ENCODE data around the gene SFXN3.

- TF ChIP-seq RAD21 (IDR thresholded peaks at IDR 0.05; ENCODE audit: low read depth) (peak; percentile 94), EP300 (IDR thresholded peaks at IDR 0.05; ENCODE audit: borderline replicate concordance) (no peak), CREB1 (IDR thresholded peaks at IDR 0.05; ENCODE audit: low read depth) (no peak), ZBTB7A (IDR thresholded peaks at IDR 0.05; ENCODE audit: low read depth) (no peak), REST (IDR thresholded peaks at IDR 0.05; ENCODE audit: low read depth) (no peak), TCF12 (IDR thresholded peaks at IDR 0.05; ENCODE audit: low read depth) (no peak), TAF1 (IDR thresholded peaks at IDR 0.05; ENCODE audit: low read depth) (no peak), CEBPB (IDR thresholded peaks at IDR 0.05) (no peak), MAX (IDR thresholded peaks at IDR 0.05) (no peak), USF1 (IDR thresholded peaks at IDR 0.05) (no peak), YY1 (IDR thresholded peaks at IDR 0.05; ENCODE audit: low read depth) (no peak)
Measured at GRCh38 chr10:101041252-101041761, 10.3 kb downstream of the SFXN3 start.
